NCI-H1417 treated with DMSO at 0.1 percent for 48 hours (cell line): ENCODE data around the gene DNAI7.

ENCODE experiments used
- DNase-seq: peaks from one replicate; lab custom pipeline; 2025; lab: John Stamatoyannopoulos, UW

DNAI7 gene

DNA sequence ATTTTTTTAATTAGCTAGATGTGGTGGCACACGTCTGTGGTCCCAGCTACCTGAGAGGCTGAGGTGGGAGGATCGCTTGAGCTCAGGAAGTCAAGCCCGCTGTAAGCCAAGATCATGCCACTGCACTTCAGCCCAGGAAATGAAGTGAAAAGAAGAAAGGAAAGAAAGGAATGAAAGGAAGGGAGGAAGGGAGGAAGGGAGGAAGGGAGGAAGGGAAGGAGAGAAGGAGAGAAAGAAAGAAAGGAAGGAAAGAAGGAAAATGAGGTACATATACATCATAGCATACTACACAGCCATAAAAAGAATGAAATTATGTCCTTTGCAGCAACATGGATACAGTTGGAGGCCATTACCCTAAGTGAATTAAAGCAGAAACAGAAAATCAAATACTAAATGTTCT is 12.2 kb downstream of the DNAI7 start:
- DNase-seq = no peak

- no peak for DNase-seq
These were observed 32.1 kb downstream of the DNAI7 start for GRCh38 chr12:25162866-25163265.

GRCh38 chr12:25156061-25156460 is 38.9 kb downstream of the DNAI7 start:
- no peak for DNase-seq

DNA sequence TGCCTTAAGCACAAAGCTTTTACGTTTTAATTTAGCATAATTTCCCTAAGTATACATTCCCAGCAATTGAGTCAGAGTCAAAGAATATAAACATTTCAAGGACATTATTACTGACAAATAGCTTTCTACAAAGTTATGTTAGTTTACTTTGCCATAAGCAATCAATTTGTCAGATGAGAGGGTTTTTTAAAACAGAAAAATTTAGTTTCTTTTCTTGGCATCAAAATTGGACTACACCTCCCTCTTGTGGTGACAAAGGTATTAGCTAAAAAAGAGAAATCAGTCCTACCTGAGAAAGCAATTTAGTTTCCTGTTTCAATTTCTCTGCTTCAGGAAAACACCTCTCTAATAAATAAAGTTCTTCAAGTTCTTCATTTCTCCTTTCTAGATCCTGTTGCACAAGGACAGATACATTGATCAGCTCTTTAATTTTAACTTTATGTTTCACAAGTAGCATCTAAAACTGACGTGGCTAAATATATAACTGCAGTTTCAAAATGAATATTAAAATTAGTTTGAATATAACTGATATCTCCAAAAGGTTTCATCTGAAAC is 39.9 kb downstream of the DNAI7 start:
- no peak for DNase-seq

- DNase-seq = no peak
These were observed 42.9 kb downstream of the DNAI7 start for GRCh38 chr12:25152055-25152454.

DNA sequence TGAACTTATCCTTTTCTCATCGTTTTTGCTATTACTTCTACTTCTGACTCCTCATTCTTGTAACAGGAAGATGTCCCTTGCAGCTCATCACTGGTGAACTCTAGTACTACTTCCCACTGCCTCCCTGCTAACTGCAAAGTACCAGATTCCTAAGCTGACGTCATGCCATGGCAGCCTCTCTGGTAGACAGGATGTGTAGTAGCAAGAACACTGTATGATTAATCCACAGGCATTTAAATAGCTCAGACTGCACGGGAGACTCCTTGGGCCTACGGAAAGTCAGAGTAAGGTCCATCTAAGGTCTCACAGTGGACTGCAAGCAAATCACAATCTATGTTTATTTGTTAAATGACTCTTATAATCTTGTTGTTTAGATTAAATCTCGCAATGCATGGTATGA is 43.5 kb downstream of the DNAI7 start:
- no peak for DNase-seq

- DNase-seq = no peak
These were observed 48.3 kb downstream of the DNAI7 start for GRCh38 chr12:25146686-25147085.

GRCh38 chr12:25135531-25136154 is 59.3 kb downstream of the DNAI7 start:
- peak; percentile 23 for DNase-seq

GRCh38 chr12:25131270-25131669 is 63.7 kb downstream of the DNAI7 start:
- no peak for DNase-seq

- peak; percentile 16 for DNase-seq
These were observed 64.2 kb downstream of the DNAI7 start for GRCh38 chr12:25130741-25131188.

- no peak for DNase-seq
These were observed 68.2 kb downstream of the DNAI7 start for GRCh38 chr12:25126746-25127145.

GRCh38 chr12:25126101-25126500 is 68.9 kb downstream of the DNAI7 start:
- no peak for DNase-seq

GRCh38 chr12:25124493-25124892 is 70.5 kb downstream of the DNAI7 start:
- DNase-seq = no peak

DNA sequence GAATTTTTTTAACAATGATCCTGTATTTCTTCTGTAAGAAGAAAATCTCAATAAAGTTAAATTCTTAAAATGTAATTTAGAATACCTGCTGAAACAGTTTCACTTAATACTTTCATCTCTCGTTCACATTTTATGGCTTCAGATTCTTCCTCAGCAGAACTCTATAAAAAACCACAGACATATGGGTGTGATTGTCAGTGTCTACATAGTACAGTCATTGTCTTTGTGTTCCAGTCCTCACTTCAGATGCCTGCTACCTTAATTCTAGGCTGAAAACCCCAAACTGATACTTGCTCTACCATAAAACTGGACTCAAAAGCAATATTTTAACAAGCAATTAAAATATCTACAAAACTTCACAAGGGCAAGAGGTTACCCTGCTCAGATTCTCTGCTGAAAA is 71.8 kb downstream of the DNAI7 start:
- DNase-seq = no peak

- DNase-seq = no peak
These were observed 73.0 kb downstream of the DNAI7 start for GRCh38 chr12:25121916-25122315.

DNA sequence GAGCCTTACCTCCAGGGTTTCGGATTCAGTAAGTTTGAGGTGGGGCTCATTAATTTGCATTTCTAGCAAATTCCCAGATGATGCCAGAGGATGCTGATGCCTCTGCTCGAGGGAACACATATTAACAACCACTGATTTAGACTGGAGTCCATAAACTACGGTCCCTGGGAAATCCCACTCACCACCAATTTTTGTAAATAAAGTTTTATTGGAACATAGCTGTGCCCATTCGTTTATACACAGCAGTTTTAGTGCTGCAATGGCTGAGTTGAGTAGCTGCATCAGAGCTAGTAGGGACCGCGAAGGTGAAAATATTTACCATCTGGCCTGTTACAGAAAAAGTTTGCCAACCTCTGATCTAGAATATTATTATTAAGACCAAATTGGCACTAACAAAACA is 73.8 kb downstream of the DNAI7 start:
- DNase-seq = no peak

- no peak for DNase-seq
These were observed 75.9 kb downstream of the DNAI7 start for GRCh38 chr12:25119020-25119419.

DNA sequence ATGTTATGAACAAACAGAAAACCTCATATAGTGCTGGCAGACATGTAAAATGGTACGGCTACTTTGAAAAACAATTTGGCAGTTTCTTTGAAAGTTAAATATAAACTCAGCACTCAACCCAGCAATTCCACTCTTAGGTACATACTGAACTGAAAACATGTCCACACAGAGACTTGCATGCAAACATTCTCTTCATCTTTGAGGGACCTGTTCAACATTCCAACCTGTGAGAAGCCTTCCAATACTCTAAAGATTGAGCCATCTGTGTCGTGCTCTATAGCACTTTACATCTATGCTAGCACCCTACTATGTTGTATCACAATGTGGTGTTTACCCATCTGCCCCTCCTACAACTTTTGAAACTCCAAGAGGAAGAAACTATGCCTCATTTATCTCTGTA is 79.3 kb downstream of the DNAI7 start:
- DNase-seq = no peak

GRCh38 chr12:25113651-25114050 is 81.3 kb downstream of the DNAI7 start:
- DNase-seq = no peak

DNA sequence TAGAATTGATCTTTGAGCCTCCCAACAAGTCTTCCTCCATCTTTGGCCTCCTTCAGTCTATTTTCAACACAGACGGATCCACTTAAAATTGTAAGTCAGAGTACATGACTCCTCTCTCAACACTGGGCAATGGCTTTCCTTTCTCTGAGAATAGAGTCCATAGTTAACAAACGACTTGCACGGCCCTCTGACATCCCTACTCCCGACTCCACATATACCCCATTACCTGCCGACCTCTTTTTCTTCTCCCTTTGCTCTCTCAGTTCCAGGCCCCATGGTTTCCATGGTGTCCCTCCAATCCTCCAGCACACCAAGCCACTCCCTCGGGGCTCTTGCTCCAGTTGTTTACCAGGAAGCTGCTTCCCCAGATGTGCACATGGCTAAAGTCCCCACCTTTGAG is 84.7 kb downstream of the DNAI7 start:
- no peak for DNase-seq

DNA sequence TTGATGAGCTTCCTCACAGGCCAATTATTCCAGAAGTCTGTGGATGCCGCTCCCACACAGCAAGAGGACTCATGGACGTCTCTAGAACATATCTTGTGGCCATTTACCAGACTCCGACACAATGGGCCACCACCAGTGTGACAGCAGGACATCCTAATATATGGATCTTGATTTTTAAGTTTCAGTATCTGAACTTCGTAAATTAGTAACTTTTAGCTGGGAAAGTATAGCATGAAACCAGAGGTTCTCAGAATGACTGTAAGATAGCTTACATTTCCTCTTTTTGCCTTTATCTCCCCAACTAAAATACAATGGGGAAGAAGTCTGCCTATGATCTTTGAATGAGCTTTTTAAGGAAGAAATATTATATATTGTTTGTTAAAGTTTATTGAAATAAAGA is 87.0 kb downstream of the DNAI7 start:
- DNase-seq = no peak

GRCh38 chr12:25106818-25107217 is 88.1 kb downstream of the DNAI7 start:
- DNase-seq = no peak

- no peak for DNase-seq
These were observed 92.6 kb downstream of the DNAI7 start for GRCh38 chr12:25102402-25102801.

- no peak for DNase-seq
These were observed 93.9 kb downstream of the DNAI7 start for GRCh38 chr12:25101092-25101445.
